SK-N-MC (cell line): ENCODE measurements around the gene RAB3IP.

Experiments
- EZH2 ChIP-seq: fragments of 200-600 bp; sonication (generic); IDR thresholded peaks from one replicate; pipeline ENCODE4 v1.6.1; 2017; ENCODE audit warnings: antibody characterized with exemption
- FOXP2 ChIP-seq: optimal IDR thresholded peaks from 2 replicates; pipeline ENCODE3; 2011; ENCODE audit warnings: mild to moderate bottlenecking, moderate library complexity; ENCODE audit not compliant: insufficient read depth; ENCODE audit errors: extremely low read length, control extremely low read depth
- POLR2AphosphoS5 ChIP-seq: IDR thresholded peaks from 2 replicates; pipeline ENCODE4 v1.6.1; 2012; ENCODE audit warnings: mild to moderate bottlenecking, low read depth, low read length, borderline replicate concordance

DNA sequence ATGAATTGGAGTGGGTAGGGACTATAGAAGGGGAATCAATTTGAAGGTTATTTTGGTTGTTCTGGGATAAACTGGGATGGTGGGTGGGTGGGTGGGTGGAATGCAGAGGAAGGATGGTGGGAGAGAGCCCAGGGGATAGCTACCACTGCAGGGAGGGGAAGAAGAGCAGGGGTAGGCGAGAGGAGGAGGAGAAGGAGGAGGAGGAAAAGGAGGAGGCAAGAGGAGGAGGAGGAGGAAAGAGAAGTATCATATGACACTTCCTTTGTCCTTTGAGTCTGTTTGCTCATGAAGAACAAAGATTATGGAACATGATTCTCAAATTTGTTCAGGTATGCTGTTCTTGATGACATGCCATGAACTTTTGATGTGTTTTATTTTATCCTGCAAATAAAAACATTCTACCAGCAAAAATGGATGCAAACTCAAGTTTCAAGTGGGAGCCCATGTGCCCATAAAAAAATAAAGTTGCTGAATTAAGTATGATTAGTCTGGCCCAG lies 35.5 kb upstream of the RAB3IP start:
- TF ChIP-seq POLR2AphosphoS5 (no peak), EZH2 (no peak), FOXP2 (no peak)
